ENCODE results near the gene RFK.

GRCh38 chr9:76336027-76336426, 58.2 kb downstream of the RFK start:
- no peak for TF ChIP-seq POLR2A (IDR thresholded peaks at IDR 0.05)
- no peak for TF ChIP-seq CTCF (IDR thresholded peaks at IDR 0.05)

Measured in heart left ventricle (tissue), 13 donors.